AG08396 (cell line): ENCODE data around the gene FBXL13.
"Not testable (repeated sequence)": the region's sequence is repeated elsewhere in the genome, so short reads cannot be mapped to it uniquely, and the experiment has no call there.

Experiments used
- DNase-seq: peaks from one replicate; pipeline ENCODE4 v3.0.0; 2012; ENCODE audit warnings: low spot score, mixed read lengths

The FBXL13 gene

DNA sequence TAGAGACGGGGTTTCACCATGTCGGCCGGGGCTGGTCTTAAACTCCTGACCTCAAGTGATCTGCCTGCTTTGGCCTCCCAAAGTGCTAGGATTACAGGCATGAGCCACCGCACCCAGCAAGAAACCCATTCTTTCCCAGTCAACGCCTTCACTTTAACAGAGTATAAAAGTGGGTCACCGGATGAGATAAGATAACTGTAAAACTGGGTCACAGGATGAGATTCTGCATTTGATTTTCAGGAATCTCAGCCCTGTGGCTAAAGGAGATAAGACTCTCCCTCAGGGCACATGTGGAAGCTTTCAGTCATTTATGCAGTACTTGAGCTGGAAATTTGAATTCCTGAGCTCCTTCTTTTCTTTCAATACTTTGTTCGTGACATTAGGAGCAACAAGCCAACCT, 91.0 kb downstream of the FBXL13 start:
- DNase-seq, result no peak

DNA sequence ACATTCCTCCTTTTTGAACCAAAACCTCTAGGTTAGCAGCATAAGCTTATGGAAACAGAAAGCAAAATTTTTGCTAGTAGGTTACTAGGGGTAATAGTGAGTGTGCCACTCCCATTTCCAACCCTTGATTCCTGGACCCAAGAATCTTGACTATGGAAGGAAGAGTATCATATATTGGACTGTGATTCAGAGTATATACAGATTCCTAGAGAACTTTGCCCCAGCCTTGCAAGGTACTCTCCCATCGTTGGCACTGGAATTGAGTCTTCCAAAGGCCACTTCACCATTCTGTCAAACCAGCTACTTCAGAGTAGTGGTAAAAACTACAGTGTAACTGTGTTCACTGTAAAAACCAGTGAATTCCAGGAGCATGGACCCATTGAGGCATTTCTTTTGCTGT, 92.4 kb downstream of the FBXL13 start:
- DNase-seq, result no peak

DNA sequence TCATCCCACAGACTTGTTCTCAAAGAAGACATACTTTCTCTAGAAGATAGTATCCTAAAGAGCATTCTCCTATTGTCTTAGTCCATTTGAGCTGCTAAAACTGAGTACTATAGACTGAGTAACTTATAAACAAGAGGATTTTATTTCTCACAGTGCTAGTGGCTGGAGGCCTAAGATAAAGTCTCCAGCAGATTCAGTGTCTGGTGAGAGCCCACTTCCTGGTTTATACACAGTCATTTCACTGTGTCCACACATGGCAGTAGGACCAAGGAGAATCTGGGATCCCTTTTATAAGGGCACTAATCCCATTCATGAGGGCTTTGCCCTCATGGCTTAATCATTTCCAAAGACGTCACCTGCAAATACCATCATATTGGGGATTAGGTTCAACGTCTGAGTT, 93.1 kb downstream of the FBXL13 start:
- no peak for DNase-seq

DNA sequence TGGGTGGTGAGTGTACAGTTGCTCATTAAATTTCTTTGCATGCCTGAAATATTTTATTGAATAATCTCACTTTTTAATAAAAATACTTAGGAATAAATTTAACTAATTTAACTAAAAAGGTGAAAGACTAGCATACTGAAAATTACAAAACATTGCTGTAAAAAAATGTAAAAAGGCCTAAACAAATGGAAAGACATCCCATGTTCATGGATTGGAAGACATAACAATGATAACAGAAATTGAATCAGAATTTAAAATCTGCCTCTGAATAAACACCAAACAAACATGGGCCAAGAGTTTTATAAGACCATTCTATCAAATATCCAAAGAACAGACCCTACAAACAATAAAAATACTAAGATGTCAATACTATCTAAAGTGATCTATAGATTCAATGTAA, 94.9 kb downstream of the FBXL13 start:
- no peak for DNase-seq

DNA sequence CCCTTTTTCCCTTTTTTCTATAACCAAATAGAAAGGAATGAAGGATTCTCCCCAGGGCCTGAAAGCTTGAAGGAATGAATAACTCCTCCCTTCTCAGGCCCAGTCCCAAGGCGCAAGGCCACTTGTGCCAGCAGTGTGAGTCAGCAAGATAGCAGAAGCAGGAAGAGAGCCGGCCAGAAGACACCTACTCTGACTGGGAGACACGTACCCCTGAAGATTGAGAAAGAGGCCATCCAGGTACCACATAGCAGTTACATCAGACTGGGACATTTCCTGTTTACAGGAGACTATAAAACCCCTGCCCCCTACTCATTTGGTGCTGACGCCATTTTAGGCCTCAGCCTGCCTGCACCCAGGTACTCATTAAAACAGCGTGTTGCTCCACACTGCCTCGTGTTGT, 96.3 kb downstream of the FBXL13 start:
- DNase-seq, result no peak

DNA sequence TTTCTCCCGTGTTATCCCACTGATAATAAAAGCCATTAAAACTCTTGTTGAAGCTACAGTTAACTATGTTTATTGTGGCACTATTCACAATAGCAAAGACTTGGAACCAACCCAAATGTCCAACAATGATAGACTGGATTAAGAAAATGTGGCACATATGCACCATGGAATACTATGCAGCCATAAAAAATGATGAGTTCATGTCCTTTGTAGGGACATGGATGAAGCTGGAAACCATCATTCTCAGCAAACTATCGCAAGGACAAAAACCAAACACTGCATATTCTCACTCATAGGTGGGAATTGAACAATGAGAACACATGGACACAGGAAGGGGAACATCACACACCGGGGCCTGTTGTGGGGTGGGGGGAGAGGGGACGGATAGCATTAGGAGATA, 97.0 kb downstream of the FBXL13 start:
- not testable (repeated sequence) for DNase-seq

DNA sequence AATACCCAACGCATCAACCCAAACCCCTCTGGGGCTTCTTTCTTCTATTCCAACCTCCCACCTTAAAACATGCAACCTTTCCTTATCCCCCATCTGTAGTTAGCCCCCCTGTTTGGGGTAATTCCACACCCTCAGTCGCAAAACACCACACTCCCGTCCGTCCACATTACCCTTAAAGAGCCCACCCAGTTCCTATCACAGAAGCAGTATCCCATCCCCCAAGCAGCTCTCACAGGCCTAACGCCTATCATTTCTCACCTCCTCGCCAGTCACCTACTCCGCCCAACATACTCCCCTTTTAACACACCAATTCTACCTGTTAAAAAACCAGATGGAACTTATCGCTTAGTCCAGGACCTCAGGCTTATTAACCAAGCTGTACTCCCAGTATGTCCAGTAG, 98.1 kb downstream of the FBXL13 start:
- DNase-seq, result no peak

DNA sequence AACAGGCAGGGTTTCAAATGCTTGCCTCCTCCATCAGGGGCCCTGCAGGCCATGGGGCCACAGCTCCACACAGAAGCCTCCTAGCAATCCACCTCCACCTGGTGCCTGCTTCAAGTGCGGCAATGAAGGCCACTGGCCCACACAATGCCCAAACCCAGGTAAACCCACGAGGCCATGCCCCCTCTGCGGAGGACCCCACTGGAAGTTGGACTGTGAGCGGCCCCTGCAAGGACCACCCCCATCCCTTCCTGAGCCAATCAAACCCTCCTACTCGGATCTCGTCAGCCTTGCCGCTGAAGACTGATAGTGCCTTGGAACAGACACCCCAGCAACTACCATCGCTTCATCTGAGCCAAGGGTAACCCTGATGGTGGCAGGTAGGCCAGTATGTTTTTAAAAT, 98.7 kb downstream of the FBXL13 start:
- DNase-seq, result no peak

DNA sequence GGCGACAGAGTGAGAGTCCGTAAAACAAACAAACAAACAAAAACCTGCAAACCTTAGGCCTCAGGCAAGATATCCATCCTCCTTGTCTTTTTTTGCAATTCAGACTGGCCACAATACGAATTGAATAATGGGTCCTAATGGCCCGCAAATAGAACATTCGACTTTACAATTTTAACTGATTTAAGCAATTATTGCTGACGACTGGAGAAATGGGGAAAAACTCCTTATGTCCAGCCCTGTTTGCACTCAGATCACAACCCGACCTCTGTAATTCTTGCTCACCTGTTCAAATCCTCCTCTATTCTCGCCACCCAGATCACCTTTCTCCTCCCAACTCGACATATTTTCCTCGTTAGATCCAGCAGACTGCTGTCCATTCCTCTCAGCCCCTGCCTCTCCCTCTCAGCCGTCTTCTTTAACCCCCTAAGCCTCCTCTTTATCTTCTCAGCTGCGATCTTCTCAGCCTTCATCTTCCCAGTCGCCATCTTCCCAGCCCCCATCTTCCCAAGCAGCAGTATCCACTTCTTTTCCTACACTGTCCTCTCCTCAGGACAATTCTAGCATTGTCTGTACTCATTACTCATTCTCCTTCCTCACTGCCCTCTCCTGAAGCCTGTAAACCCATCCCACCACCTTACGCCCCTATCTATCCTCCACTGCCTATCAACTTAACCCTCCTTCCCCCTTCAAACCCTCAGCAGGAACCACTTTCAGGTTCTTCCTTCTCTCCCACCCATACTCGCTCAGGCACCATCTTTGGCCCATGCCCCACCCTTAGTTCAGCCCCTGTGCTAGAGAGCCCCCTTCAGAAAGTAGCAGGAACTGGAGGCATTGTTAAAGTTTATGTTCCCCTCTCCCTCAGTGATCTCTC, 100.0 kb downstream of the FBXL13 start:
- no peak for DNase-seq

DNA sequence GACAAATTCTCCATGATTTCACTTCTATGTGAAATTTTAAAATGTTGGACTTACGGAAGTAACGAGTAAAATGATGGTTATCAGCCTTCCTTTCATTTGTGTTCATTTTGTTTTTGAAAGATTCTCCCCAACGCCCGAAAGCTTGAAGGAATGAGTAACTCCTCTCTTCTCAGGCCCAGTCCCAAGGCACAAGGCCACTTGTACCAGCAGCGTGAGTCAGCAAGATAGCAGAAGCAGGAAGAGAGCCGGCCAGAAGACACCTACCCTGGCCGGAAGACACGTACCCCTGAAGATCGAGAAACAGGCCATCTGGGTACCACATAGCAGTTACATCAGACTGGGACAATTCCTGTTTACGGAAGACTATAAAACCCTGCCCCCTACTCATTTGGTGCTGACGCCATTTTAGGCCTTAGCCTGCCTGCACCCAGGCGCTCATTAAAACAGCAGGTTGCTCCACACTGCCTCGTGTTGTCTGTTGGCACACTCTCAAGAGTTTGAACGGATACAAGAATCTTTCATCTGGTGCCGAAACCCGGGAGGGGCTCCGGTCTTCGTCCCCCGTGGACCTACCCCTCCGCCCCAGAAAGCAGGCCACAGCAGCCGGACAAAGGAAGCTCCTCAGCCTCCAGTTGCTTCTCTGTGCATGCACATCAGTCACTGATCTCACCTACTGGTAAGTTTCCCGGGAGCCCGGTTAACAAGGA, 101.3 kb downstream of the FBXL13 start:
- DNase-seq, result no peak

DNA sequence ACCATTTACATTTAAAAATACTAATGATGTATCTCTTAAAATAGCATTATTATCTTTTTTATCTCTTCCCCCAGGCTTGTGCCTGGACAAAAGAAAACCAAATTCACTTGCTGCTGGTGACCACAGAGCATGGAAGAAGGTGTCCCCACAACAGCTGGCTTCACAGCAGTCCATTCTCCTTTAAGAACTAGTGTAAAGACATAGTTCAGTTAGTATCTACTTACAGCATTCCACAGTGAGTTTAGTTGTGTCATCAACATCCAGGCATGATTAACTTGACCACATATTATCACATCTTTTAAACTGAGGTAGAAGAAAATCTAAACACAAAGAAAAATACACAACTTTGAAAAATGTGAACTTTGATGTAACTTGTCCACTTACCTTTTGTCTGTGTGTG, 106.8 kb downstream of the FBXL13 start:
- peak; percentile 39 for DNase-seq

DNA sequence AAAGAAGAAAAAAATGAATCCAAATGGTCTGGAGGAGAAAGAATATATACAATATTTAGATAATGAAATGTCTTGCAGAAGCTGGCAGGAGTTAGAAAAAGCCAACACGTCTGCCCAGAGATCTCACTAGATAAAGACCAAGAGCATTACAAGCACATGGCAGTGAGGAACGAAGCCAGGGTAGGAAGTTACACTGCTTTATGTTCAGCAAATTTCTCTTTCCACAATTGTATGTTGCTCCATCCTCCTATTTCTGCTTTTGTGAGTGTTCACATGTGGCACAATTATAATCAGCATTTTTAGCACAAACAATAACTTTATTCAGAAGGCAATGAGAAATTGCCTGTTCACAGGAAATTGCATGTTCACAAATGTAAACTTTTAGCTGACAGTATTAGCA, 108.1 kb downstream of the FBXL13 start:
- no peak for DNase-seq

DNA sequence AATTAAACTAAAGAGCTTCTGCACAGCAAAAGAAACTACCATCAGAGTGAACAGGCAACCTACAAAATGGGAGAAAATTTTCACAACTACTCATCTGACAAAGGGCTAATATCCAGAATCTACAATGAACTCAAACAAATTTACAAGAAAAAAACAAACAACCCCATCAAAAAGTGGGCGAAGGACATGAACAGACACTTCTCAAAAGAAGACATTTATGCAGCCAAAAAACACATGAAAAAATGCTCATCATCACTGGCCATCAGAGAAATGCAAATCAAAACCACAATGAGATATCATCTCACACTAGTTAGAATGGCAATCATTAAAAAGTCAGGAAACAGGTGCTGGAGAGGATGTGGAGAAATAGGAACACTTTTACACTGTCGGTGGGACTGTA, 112.6 kb downstream of the FBXL13 start:
- not testable (repeated sequence) for DNase-seq

DNA sequence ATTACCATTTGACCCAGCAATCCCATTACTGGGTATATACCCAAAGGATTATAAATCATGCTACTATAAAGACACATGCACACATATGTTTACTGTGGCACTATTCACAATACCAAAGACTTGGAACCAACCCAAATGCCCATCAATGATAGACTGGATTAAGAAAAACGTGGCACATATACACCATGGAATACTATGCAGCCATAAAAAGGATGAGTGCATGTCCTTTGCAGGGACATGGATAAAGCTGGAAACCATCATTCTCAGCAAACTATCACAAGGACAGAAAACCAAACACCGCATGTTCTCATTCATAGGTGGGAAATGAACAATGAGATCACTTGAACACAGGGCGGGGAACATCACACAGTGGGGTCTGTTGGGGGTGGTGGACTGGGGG, 116.6 kb downstream of the FBXL13 start:
- not testable (repeated sequence) for DNase-seq

DNA sequence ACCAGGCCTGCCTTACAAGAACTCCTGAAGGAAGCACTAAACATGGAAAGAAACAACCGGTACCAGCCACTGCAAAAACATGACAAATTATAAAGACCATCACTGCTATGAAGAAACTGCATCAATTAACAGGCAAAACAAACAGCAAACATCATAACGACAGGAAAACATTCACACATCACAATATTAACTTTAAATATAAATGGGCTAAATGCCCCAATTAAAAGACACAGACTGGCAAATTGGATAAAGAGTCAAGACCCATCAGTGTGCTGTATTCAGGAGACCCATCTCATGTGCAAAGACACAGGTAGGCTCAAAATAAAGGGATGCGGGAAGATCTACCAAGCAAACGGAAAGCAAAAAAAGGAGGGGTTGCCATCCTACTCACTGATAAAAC, 120.2 kb downstream of the FBXL13 start:
- not testable (repeated sequence) for DNase-seq

DNA sequence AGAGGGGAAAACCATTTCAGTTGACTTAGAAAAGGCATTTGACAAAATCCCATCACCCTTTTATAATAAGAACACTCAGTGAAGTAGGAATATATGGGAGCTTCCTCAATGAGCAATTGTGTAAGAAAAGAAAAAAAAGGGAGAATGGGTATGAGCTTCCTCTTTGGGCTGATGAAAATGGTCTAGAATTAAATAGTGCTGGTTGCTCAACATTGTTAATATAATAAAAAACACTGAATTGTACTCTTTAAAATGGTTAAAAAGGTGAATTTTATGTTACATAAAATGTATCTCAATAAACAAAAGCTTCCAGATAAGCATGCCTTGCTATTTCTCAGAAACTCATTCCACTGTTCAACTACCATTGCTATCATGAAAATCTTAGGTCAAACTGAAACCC, 121.2 kb downstream of the FBXL13 start:
- DNase-seq, result no peak

DNA sequence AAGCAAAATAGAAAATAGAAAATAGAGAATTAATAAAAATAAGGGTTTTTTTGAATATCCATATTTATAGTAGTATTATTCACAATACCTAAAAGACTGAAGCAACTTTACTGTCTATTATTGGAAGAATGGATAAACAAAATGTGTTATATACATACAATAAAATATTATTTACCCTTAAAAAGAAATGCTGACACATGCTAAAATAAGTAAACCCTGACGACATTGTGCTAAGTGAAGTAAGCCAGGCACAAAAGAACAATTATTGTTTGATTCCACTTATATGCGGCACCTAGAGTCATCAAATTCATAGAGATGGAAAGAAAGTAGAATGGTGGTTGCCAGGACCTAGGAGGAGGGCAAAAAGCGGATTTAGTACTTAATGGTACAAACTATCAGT, 122.8 kb downstream of the FBXL13 start:
- no peak for DNase-seq

DNA sequence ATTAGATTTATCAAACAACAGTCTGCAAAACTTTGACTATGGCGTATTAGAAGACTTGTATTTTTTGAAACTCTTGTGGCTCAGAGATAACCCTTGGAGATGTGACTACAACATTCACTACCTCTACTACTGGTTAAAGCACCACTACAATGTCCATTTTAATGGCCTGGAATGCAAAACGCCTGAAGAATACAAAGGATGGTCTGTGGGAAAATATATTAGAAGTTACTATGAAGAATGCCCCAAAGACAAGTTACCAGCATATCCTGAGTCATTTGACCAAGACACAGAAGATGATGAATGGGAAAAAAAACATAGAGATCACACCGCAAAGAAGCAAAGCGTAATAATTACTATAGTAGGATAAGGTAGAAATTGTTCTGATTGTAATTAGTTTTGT, 130.4 kb downstream of the FBXL13 start:
- no peak for DNase-seq

DNA sequence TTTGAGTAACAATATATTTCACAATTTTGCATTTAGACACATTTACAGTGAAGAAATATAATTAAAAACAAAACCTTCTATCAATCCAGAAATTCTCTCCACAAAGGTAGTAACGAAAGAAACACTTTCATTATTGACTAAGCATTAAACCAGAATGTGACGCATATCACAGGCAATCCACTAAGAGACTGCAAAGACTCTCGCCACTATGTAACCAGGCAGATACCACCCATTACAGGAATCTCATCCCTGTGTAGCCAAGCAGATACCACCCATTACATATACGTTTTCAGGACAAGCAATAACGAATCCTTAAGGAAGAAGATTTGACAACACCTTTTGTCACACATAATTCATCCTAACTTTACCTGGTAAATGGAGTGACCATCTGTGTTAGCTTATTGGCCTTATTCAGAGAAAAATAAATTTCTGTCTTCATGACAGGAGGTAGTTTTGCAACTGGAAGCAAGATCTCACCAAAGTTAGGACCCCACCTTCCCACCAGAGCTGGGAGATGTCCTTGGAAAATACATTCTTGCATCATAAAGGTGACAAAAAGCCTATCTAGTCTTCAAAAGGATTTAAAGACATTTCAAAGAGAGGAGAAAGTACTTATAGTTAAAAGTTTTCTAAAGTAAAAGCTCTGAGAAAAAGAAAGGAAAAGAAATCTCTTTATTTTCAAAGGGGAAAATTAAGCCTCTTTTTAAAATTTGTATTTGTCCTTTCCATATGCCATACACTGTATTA, 131.0 kb downstream of the FBXL13 start:
- no peak for DNase-seq

DNA sequence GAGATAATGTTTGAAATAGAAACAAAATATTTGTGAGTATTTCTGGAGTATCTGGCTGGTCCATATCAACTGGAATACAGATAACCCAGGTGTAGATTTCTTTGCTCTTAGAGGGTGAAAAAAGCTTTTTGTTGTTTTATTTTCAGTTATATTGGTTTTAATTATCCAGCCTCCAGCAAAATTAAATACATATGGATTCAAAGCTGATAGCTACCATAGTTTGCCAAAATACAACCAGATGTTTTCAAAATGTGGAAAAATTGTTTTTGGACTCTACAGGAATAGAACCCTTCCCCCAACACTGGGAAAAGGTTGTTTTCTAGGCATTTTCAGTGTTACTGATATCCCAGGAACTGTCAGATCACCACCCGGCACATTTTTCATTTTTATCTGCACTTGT, 131.7 kb downstream of the FBXL13 start:
- no peak for DNase-seq

DNA sequence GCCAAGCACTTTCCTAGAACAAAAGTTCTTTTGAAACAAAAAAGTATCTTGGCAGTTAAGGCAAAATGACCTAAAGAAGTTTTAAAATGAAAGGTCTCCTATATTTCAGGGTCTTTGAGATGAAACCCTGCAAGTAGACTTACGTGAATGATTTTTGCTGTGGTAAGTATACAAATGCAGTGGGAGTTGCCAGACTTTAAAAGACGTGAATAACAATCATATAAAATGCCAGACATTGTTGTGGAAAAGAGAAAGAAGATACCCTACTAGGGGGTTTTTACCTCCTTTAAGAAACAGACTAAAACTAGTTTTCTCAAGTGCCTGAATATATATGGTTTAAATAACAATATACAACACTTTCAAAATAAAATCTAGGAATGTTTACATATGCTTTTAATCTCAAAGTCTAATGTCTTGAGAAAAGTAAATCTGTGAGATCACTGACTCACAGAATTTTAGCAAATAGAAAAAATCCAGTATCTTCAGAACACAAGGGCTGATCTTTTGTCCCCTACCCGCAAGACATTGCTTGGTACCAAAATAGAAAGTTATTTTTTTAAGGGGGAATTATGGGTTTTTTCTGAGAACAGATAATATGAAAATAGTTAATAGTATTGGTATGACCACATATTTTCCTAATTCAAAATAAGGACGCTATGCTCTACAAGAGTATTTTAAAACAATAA, 132.3 kb downstream of the FBXL13 start:
- DNase-seq, result no peak

DNA sequence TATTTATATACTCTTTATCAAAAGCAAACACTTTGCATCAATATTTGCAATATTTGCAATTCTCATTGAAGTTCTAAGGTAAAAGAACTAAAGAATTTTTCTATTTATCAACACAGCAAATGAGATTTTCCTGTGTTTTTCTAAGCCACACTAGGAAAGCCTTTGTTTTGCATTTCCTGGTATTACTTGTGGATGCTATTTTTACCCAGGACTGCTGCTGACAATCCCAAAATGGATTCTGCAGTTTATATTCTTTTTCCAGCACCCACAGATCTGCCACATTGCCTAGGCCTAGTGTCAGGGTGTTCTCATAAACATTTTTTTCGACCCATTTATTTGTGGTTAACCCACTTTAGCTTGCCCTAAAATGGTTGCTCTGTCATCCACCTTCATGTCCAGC, 135.9 kb downstream of the FBXL13 start:
- DNase-seq, result no peak
